ENCODE data around the gene DPYSL4. TPM values are rescaled to one million over a fixed set of nuclear protein-coding genes. Genes with fewer than 3 reads are reported as not detected.

DPYSL4 gene
- total and polyA plus RNA-seq, 2 of the 4 experiments (the other 2 are of a cell fraction) = 8.1 to 30.5 TPM

DNA sequence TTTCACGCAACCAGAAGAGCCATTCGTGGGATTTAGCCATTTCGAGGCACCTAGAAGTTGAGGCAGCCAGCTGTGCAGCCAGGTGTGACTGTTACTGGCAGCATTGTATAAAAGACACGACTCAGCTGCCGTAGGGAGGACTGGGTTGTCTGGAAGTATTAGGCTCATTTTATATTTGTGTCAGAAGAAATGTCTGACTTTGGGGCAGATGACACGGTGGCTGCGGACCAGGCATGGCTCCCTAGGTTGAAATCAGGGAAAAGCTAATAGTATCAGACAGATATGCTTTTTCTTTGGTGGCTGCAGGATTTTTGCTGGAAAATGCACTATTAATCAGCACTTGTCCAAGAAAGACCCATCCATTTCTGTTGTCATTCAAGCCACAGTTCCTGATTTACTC, 4.2 kb upstream of the DPYSL4 start:
- no peak overlapping the region for H4K91ac ChIP-seq (ENCODE audit: insufficient read depth, low read depth, low read length)
- H4K8ac ChIP-seq (ENCODE audit: low read depth in 2 of 2, low read length in 2 of 2) = no peak overlapping the region
- no peak overlapping the region for H2BK15ac ChIP-seq (ENCODE audit: low read depth, low read length)
- ATAC-seq (ENCODE audit: low read depth) (no peak), DNase-seq (no peak)
- 36% methylated on average over 2 of the region's 7 CpGs; no CpG with 5 or more reads in 1 of the 2 experiments for WGBS, 2 experiments (ENCODE audit: extremely low coverage in 2 of 2, insufficient read length in 1 of 2)
- H3K23ac ChIP-seq (ENCODE audit: low read depth, low read length) = no peak overlapping the region
- no peak overlapping the region for H2BK5ac ChIP-seq (ENCODE audit: low read depth, low read length, poor library complexity, severe bottlenecking)
- TF ChIP-seq POLR2A (IDR thresholded peaks at IDR 0.05; ENCODE audit: low read depth, low read length) (no peak), RCOR1 (IDR thresholded peaks at IDR 0.05; ENCODE audit: insufficient replicate concordance, low read length) (no peak), RFX5 (IDR thresholded peaks at IDR 0.05; ENCODE audit: low read depth, low read length) (no peak), FOS (IDR thresholded peaks at IDR 0.05; ENCODE audit: low read depth, low read length) (no peak), SMC3 (IDR thresholded peaks at IDR 0.05; ENCODE audit: low read depth, low read length) (no peak), CEBPB (IDR thresholded peaks at IDR 0.05; ENCODE audit: low read depth, low read length) (no peak), MAZ (IDR thresholded peaks at IDR 0.05; ENCODE audit: borderline replicate concordance, low read depth, low read length) (no peak), RAD21 (IDR thresholded peaks at IDR 0.05; ENCODE audit: low read length) (no peak), NFE2L2 (IDR thresholded peaks at IDR 0.05; ENCODE audit: low read depth, low read length) (no peak), CHD1 (IDR thresholded peaks at IDR 0.05; ENCODE audit: low read depth, low read length) (no peak), MXI1 (IDR thresholded peaks at IDR 0.05; ENCODE audit: borderline replicate concordance, low read depth, low read length) (no peak), MAFK (IDR thresholded peaks at IDR 0.05; ENCODE audit: low read depth, low read length) (no peak), BHLHE40 (IDR thresholded peaks at IDR 0.05; ENCODE audit: low read depth, low read length) (no peak)
- TF ChIP-seq, protein P1, sequence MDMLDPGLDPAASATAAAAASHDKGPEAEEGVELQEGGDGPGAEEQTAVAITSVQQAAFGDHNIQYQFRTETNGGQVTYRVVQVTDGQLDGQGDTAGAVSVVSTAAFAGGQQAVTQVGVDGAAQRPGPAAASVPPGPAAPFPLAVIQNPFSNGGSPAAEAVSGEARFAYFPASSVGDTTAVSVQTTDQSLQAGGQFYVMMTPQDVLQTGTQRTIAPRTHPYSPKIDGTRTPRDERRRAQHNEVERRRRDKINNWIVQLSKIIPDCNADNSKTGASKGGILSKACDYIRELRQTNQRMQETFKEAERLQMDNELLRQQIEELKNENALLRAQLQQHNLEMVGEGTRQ (IDR thresholded peaks at IDR 0.05; ENCODE audit: low read depth, low read length) = no peak
- TF ChIP-seq, protein P2, sequence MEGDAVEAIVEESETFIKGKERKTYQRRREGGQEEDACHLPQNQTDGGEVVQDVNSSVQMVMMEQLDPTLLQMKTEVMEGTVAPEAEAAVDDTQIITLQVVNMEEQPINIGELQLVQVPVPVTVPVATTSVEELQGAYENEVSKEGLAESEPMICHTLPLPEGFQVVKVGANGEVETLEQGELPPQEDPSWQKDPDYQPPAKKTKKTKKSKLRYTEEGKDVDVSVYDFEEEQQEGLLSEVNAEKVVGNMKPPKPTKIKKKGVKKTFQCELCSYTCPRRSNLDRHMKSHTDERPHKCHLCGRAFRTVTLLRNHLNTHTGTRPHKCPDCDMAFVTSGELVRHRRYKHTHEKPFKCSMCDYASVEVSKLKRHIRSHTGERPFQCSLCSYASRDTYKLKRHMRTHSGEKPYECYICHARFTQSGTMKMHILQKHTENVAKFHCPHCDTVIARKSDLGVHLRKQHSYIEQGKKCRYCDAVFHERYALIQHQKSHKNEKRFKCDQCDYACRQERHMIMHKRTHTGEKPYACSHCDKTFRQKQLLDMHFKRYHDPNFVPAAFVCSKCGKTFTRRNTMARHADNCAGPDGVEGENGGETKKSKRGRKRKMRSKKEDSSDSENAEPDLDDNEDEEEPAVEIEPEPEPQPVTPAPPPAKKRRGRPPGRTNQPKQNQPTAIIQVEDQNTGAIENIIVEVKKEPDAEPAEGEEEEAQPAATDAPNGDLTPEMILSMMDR (conservative IDR thresholded peaks at IDR 0.05; ENCODE audit: low read depth, low read length) = no peak
- TF ChIP-seq, protein P3, sequence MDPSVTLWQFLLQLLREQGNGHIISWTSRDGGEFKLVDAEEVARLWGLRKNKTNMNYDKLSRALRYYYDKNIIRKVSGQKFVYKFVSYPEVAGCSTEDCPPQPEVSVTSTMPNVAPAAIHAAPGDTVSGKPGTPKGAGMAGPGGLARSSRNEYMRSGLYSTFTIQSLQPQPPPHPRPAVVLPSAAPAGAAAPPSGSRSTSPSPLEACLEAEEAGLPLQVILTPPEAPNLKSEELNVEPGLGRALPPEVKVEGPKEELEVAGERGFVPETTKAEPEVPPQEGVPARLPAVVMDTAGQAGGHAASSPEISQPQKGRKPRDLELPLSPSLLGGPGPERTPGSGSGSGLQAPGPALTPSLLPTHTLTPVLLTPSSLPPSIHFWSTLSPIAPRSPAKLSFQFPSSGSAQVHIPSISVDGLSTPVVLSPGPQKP (IDR thresholded peaks at IDR 0.05; ENCODE audit: borderline replicate concordance, low read depth, low read length) = no peak
- H4K5ac ChIP-seq (ENCODE audit: low read depth, low read length) = no peak overlapping the region
- no peak overlapping the region for H3K4me2 ChIP-seq (ENCODE audit: low read depth, low read length)
- no peak overlapping the region for H2AFZ ChIP-seq (replicated peaks; ENCODE audit: low read length, poor library complexity)
- H3K27me3 ChIP-seq (ENCODE audit: control insufficient read depth, insufficient read depth, low read length) = peaks cover 36% of the 10 kb centered on the region
- dilution Hi-C loops (cut with HindIII; ENCODE audit: low sequenced_read_pairs, unreplicated experiment) (no loop called here), intact Hi-C loops (cut with micrococcal nuclease) (no loop called here), in situ Hi-C loops (cut with MboI; ENCODE audit: low sequenced_read_pairs) (no loop called here)
- H3K36me3 ChIP-seq (ENCODE audit: control insufficient read depth, insufficient read depth, low read length) = no peaks in the 10 kb centered on the region
- H3K9ac ChIP-seq (ENCODE audit: low read depth, low read length) = no peak overlapping the region
- ChIA-PET POLR2A (ENCODE audit: unreplicated experiment) (no interaction called here), CTCF (no interaction called here)
- H3K56ac ChIP-seq (ENCODE audit: extremely low read depth, insufficient read depth, low read length) = no peak overlapping the region
- H3K18ac ChIP-seq (ENCODE audit: low read depth, low read length) = no peak overlapping the region
- no peak overlapping the region for H3K4me3 ChIP-seq (ENCODE audit: insufficient read depth, low read depth, low read length)
- H3K79me1 ChIP-seq (ENCODE audit: low read depth in 1 of 2, low read length in 2 of 2) = no peaks in the 10 kb centered on the region
- H3K4me1 ChIP-seq (ENCODE audit: control insufficient read depth, insufficient read depth, low read length) = no peaks in the 10 kb centered on the region
- H2AK9ac ChIP-seq (replicated peaks; ENCODE audit: low read depth, low read length, poor library complexity) = no peak overlapping the region
- no TSS peak for BruUV-seq (replicated peaks)
- H3K14ac ChIP-seq (replicated peaks; ENCODE audit: low read depth, low read length) = no peak overlapping the region
- H3K27ac ChIP-seq (ENCODE audit: insufficient read depth, low read length) = no peak overlapping the region
- H2AK5ac ChIP-seq (ENCODE audit: low read depth, low read length) = no peak overlapping the region
- no peak overlapping the region for H2BK20ac ChIP-seq (ENCODE audit: low read depth, low read length)
- H2BK120ac ChIP-seq (ENCODE audit: low read depth, low read length) = no peak overlapping the region
- H4K20me1 ChIP-seq (ENCODE audit: insufficient read depth, low read length) = no peaks in the 10 kb centered on the region; the same call in 1 of the 2 replicates
- no peaks in the 10 kb centered on the region for H3K9me3 ChIP-seq (ENCODE audit: control insufficient read depth, insufficient read depth, low read length)
- no peak overlapping the region for H3K4ac ChIP-seq (ENCODE audit: low read depth, low read length)
- H3K9me1 ChIP-seq (ENCODE audit: insufficient read depth, low read length) = no peaks in the 10 kb centered on the region

All from IMR-90 (cell line).